ENCODE results near the gene CTBP2.

DNA sequence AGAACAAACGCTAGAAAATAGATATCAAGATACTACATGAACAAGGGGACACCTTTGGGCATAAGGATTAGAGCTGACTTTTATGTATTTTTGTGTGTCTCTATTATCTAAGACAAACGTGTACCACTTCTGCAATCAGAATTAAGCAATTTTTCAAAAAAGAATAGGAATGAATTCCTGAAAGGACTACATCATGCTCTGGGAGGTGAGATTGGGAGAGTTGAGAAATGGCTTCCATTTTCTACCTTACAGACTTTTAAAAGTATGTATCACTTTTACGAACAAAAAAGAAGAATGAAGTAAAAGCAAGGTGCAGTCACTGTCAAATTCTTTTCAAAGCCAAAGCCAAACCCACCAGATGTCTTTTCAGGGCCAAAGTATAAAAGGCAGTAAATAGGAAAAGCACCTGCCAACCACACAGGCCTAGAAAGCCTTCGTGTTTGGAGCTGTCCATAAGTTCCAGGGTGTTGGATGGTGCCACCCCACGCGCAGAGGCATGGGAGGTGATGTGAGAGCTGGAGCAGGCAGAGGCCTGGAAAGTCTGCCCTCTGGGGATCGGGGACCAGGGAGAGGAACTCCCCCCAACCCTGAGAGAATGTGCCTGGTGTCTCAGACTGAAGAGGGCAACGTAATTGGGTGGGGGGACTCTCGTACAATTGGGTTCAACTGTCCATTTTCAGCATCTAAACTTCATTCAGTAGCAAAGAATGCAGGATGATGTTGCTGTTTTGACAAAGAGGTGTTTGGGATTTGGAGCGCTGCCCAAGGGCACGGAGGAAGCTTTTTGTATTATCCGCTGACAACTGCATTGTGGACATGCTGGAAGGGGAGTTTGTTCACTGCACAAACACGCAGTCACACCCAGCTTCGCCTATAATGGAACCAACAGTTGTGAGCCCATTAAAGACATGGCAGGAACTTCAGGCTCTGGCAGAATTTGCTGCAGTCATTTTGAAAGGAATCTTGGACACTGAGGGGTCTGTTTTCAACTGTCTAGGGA, 17.6 kb upstream of the CTBP2 start:
- TF ChIP-seq, protein P1, sequence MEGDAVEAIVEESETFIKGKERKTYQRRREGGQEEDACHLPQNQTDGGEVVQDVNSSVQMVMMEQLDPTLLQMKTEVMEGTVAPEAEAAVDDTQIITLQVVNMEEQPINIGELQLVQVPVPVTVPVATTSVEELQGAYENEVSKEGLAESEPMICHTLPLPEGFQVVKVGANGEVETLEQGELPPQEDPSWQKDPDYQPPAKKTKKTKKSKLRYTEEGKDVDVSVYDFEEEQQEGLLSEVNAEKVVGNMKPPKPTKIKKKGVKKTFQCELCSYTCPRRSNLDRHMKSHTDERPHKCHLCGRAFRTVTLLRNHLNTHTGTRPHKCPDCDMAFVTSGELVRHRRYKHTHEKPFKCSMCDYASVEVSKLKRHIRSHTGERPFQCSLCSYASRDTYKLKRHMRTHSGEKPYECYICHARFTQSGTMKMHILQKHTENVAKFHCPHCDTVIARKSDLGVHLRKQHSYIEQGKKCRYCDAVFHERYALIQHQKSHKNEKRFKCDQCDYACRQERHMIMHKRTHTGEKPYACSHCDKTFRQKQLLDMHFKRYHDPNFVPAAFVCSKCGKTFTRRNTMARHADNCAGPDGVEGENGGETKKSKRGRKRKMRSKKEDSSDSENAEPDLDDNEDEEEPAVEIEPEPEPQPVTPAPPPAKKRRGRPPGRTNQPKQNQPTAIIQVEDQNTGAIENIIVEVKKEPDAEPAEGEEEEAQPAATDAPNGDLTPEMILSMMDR (IDR thresholded peaks at IDR 0.05): no peak
- TF ChIP-seq POLR2A (IDR thresholded peaks at IDR 0.05): no peak

Measured in thyroid gland (tissue), 4 donors.